GM23338 (cell line): Measurements from ENCODE around the gene ZNF282. TPM values are rescaled to one million over a fixed set of nuclear protein-coding genes. Genes with fewer than 3 reads are reported as not detected.

Experiments used
- ATAC-seq: fragments of 200-7000 bp; cut with Tn5 transposase; 3 replicates; pipeline ENCODE4 v1.9.1; 2020
- DNase-seq: peaks from one replicate; pipeline ENCODE4 v3.0.0-alpha.2; 2015; ENCODE audit warnings: low spot score
- H2AFZ ChIP-seq: fragments of 200-600 bp; sonication (generic); 2 replicates; pipeline ENCODE4 v1.8.0; 2016; ENCODE audit warnings: antibody characterized with exemption, mild to moderate bottlenecking, moderate library complexity
- H3F3A ChIP-seq: fragments of 200-600 bp; sonication (generic); replicated peaks from 2 replicates; pipeline ENCODE4 v1.8.0; 2017; ENCODE audit warnings: antibody characterized with exemption, mixed run types, low read depth
- H3K27ac ChIP-seq: fragments of 200-600 bp; sonication (generic); 2 replicates; pipeline ENCODE4 v1.6.1; 2016; ENCODE audit warnings: low read depth
- H3K27me3 ChIP-seq: fragments of 200-600 bp; sonication (generic); 2 replicates; pipeline ENCODE4 v1.8.0; 2016; ENCODE audit warnings: mild to moderate bottlenecking, mixed run types, moderate library complexity; ENCODE audit not compliant: insufficient read depth
- H3K36me3 ChIP-seq: fragments of 200-600 bp; sonication (generic); 2 replicates; pipeline ENCODE4 v1.8.0; 2016; ENCODE audit warnings: mild to moderate bottlenecking; ENCODE audit not compliant: insufficient read depth
- H3K4me1 ChIP-seq: fragments of 200-600 bp; sonication (generic); 2 replicates; pipeline ENCODE4 v1.8.0; 2016; ENCODE audit warnings: mild to moderate bottlenecking, moderate library complexity; ENCODE audit not compliant: insufficient read depth
- H3K4me2 ChIP-seq: fragments of 200-600 bp; sonication (generic); 2 replicates; pipeline ENCODE4 v1.7.1; 2017; ENCODE audit warnings: mixed run types
- H3K4me3 ChIP-seq: fragments of 200-600 bp; sonication (generic); 2 replicates; pipeline ENCODE4 v1.6.1; 2016; ENCODE audit warnings: mixed run types
- H3K79me2 ChIP-seq: fragments of 200-600 bp; sonication (generic); replicated peaks from 2 replicates; pipeline ENCODE4 v1.8.0; 2017; ENCODE audit warnings: mild to moderate bottlenecking; ENCODE audit not compliant: insufficient read depth
- H3K9me2 ChIP-seq: fragments of 200-600 bp; sonication (generic); 2 replicates; pipeline ENCODE4 v1.8.0; 2017; ENCODE audit not compliant: insufficient read depth
- H4K20me1 ChIP-seq: fragments of 200-600 bp; sonication (generic); replicated peaks from 2 replicates; pipeline ENCODE4 v1.8.0; 2017; ENCODE audit warnings: mild to moderate bottlenecking; ENCODE audit not compliant: insufficient read depth
- H3K27ac Mint-ChIP-seq: 2 replicates; pipeline ENCODE4 v1.8.0; 2020; ENCODE audit warnings: inconsistent platforms, mild to moderate bottlenecking, moderate library complexity, mixed read lengths
- H3K27me3 Mint-ChIP-seq: 3 replicates; pipeline ENCODE4 v1.8.0; 2022; ENCODE audit warnings: low read depth, mild to moderate bottlenecking, moderate library complexity, mixed read lengths, inconsistent platforms; ENCODE audit not compliant: insufficient read depth, poor library complexity
- H3K36me3 Mint-ChIP-seq: 3 replicates; pipeline ENCODE4 v1.8.0; 2021; ENCODE audit warnings: low read depth, mild to moderate bottlenecking, inconsistent platforms, moderate library complexity, mixed read lengths
- H3K4me1 Mint-ChIP-seq: 3 replicates; pipeline ENCODE4 v1.8.0; 2020; ENCODE audit warnings: mild to moderate bottlenecking, inconsistent platforms, mixed read lengths
- H3K4me3 Mint-ChIP-seq: 3 replicates; pipeline ENCODE4 v1.8.0; 2021; ENCODE audit warnings: moderate library complexity, mild to moderate bottlenecking, inconsistent platforms, mixed read lengths
- H3K9me3 Mint-ChIP-seq: 3 replicates; pipeline ENCODE4 v1.8.0; 2020; ENCODE audit warnings: moderate library complexity, mild to moderate bottlenecking, inconsistent platforms, mixed read lengths
- CREB1 ChIP-seq: fragments of 250-450 bp; sonication (Bioruptor Pico); IDR thresholded peaks from 2 replicates; pipeline ENCODE4 v1.5.0; 2020; ENCODE audit warnings: low read depth, mild to moderate bottlenecking, moderate library complexity
- EZH2 ChIP-seq: fragments of 200-600 bp; sonication (generic); IDR thresholded peaks from one replicate; pipeline ENCODE4 v1.8.0; 2017; ENCODE audit warnings: antibody characterized with exemption, mild to moderate bottlenecking, low read depth; ENCODE audit not compliant: unreplicated experiment
- EZH2phosphoT487 ChIP-seq: fragments of 200-600 bp; sonication (generic); IDR thresholded peaks from one replicate; pipeline ENCODE4 v1.8.1; 2018; ENCODE audit warnings: antibody characterized with exemption; ENCODE audit not compliant: unreplicated experiment
- JUNB ChIP-seq: IDR thresholded peaks from one replicate; pipeline ENCODE4 v1.6.1; 2016; ENCODE audit warnings: antibody characterized with exemption; ENCODE audit not compliant: unreplicated experiment
- NANOG ChIP-seq: IDR thresholded peaks from 2 replicates; pipeline ENCODE4 v1.6.1; 2016; ENCODE audit warnings: antibody characterized with exemption, borderline replicate concordance
- POLR2AphosphoS5 ChIP-seq: IDR thresholded peaks from 2 replicates; pipeline ENCODE4 v1.6.1; 2016; ENCODE audit warnings: antibody characterized with exemption, low read depth
- STAT1 ChIP-seq: IDR thresholded peaks from one replicate; pipeline ENCODE4 v1.6.1; 2016; ENCODE audit warnings: antibody characterized with exemption; ENCODE audit not compliant: unreplicated experiment
- ZNF114 ChIP-seq: fragments of 250-450 bp; sonication (Bioruptor Pico); IDR thresholded peaks from 2 replicates; pipeline ENCODE4 v1.5.0; 2020; ENCODE audit warnings: mild to moderate bottlenecking, moderate library complexity
- ZNF331 ChIP-seq: fragments of 250-450 bp; sonication (Bioruptor Pico); IDR thresholded peaks from 2 replicates; pipeline ENCODE4 v1.5.0; 2020; ENCODE audit warnings: low read depth, mild to moderate bottlenecking, moderate library complexity
- polyA plus RNA-seq: library from polyadenylated mRNA; unstranded; fragments of >200 nt; fragmentation: Nextera tagmentation; extraction: Ambion mirVana; gene quantifications from 2 replicates; pipeline ENCODE4 v1.2.1, GENCODE V29; 2016
- total RNA-seq: library from RNA; depleted of rRNA; stranded (reverse); fragments of >200 nt; shearing (Covaris generic); gene quantifications from 2 replicates; pipeline ENCODE4 v1.2.3, GENCODE V29; 2014
- TF ChIP-seq, protein P1 (sequence below): IDR thresholded peaks from 2 replicates; pipeline ENCODE4 v1.6.1; 2016; ENCODE audit warnings: antibody characterized with exemption
- TF ChIP-seq, protein P2 (sequence below), 2 experiments: fragments of 200-600 bp in 1 of 2; sonication (generic) in 1 of 2; conservative IDR thresholded peaks; 2 replicates each; pipeline versions ENCODE4 v1.5.1 to v1.6.1; 2016 to 2017; ENCODE audit warnings: antibody characterized with exemption in 2 of 2, low read depth in 2 of 2, mild to moderate bottlenecking in 2 of 2, moderate library complexity in 1 of 2
- TF ChIP-seq, protein P3 (sequence below): IDR thresholded peaks from one replicate; pipeline ENCODE4 v1.6.1; 2018; ENCODE audit warnings: antibody characterized with exemption; ENCODE audit not compliant: unreplicated experiment
- TF ChIP-seq, protein P4 (sequence below): fragments of 250-450 bp; sonication (Bioruptor Pico); IDR thresholded peaks from 2 replicates; pipeline ENCODE4 v1.5.0; 2020; ENCODE audit warnings: mild to moderate bottlenecking, moderate library complexity

The ZNF282 gene
- total and polyA plus RNA-seq, 2 experiments from 2014 or later: 7.2 to 36.3 TPM

DNA sequence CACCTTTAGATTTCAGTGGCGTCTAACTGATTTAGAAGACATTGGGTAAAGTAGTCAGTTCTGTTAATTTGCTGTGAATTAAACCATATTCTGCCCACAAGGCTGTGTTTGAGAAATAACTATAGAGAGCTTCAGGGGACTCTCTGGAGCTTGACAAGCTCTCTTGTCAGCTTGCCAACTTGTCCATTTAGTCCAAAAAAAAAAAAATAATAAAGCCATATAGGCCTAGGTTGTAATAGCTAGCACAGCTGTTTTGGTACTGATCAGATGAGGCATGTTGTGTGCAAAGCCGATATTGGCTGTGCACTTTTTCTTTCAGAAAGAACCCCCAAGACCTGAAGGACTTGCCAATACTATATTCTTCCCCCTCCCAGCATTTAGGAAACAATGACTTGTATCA is 20.2 kb upstream of the ZNF282 start:
- Histone ChIP-seq H3K36me3 (peaks cover 86% of the 10 kb centered on the region), H3K79me2 (peaks cover 48% of the 10 kb centered on the region), H3K4me2 (no peak overlapping the region), H3K9me2 (no peaks in the 10 kb centered on the region), H2AFZ (no peak overlapping the region), H4K20me1 (peaks cover 55% of the 10 kb centered on the region), H3K4me1 (no peaks in the 10 kb centered on the region), H3F3A (peaks cover 51% of the 10 kb centered on the region), H3K27ac (peak overlapping the region; percentile 59; the same call in 1 of the 2 replicates), H3K27me3 (no peaks in the 10 kb centered on the region), H3K4me3 (no peak overlapping the region)
- Mint-ChIP-seq H3K4me3 (no peak overlapping the region), H3K27ac (no peak overlapping the region), H3K9me3 (no peaks in the 10 kb centered on the region), H3K36me3 (peaks cover 94% of the 10 kb centered on the region), H3K4me1 (no peaks in the 10 kb centered on the region), H3K27me3 (peaks cover 4% of the 10 kb centered on the region)
- DNase-seq (no peak), ATAC-seq (no peak)
- TF ChIP-seq, protein P1, sequence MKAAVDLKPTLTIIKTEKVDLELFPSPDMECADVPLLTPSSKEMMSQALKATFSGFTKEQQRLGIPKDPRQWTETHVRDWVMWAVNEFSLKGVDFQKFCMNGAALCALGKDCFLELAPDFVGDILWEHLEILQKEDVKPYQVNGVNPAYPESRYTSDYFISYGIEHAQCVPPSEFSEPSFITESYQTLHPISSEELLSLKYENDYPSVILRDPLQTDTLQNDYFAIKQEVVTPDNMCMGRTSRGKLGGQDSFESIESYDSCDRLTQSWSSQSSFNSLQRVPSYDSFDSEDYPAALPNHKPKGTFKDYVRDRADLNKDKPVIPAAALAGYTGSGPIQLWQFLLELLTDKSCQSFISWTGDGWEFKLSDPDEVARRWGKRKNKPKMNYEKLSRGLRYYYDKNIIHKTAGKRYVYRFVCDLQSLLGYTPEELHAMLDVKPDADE: no peak
- TF ChIP-seq NANOG (no peak), STAT1 (no peak), ZNF114 (CRISPR knock-in tag) (no peak), EZH2phosphoT487 (no peak), CREB1 (no peak), ZNF331 (no peak), EZH2 (no peak), JUNB (no peak), POLR2AphosphoS5 (no peak)
- TF ChIP-seq, protein P2, sequence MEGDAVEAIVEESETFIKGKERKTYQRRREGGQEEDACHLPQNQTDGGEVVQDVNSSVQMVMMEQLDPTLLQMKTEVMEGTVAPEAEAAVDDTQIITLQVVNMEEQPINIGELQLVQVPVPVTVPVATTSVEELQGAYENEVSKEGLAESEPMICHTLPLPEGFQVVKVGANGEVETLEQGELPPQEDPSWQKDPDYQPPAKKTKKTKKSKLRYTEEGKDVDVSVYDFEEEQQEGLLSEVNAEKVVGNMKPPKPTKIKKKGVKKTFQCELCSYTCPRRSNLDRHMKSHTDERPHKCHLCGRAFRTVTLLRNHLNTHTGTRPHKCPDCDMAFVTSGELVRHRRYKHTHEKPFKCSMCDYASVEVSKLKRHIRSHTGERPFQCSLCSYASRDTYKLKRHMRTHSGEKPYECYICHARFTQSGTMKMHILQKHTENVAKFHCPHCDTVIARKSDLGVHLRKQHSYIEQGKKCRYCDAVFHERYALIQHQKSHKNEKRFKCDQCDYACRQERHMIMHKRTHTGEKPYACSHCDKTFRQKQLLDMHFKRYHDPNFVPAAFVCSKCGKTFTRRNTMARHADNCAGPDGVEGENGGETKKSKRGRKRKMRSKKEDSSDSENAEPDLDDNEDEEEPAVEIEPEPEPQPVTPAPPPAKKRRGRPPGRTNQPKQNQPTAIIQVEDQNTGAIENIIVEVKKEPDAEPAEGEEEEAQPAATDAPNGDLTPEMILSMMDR (conservative IDR thresholded peaks at IDR 0.05; ENCODE audit: low read depth in 2 of 2): no peak
- TF ChIP-seq, protein P3, sequence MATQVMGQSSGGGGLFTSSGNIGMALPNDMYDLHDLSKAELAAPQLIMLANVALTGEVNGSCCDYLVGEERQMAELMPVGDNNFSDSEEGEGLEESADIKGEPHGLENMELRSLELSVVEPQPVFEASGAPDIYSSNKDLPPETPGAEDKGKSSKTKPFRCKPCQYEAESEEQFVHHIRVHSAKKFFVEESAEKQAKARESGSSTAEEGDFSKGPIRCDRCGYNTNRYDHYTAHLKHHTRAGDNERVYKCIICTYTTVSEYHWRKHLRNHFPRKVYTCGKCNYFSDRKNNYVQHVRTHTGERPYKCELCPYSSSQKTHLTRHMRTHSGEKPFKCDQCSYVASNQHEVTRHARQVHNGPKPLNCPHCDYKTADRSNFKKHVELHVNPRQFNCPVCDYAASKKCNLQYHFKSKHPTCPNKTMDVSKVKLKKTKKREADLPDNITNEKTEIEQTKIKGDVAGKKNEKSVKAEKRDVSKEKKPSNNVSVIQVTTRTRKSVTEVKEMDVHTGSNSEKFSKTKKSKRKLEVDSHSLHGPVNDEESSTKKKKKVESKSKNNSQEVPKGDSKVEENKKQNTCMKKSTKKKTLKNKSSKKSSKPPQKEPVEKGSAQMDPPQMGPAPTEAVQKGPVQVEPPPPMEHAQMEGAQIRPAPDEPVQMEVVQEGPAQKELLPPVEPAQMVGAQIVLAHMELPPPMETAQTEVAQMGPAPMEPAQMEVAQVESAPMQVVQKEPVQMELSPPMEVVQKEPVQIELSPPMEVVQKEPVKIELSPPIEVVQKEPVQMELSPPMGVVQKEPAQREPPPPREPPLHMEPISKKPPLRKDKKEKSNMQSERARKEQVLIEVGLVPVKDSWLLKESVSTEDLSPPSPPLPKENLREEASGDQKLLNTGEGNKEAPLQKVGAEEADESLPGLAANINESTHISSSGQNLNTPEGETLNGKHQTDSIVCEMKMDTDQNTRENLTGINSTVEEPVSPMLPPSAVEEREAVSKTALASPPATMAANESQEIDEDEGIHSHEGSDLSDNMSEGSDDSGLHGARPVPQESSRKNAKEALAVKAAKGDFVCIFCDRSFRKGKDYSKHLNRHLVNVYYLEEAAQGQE: no peak
- TF ChIP-seq, protein P4, sequence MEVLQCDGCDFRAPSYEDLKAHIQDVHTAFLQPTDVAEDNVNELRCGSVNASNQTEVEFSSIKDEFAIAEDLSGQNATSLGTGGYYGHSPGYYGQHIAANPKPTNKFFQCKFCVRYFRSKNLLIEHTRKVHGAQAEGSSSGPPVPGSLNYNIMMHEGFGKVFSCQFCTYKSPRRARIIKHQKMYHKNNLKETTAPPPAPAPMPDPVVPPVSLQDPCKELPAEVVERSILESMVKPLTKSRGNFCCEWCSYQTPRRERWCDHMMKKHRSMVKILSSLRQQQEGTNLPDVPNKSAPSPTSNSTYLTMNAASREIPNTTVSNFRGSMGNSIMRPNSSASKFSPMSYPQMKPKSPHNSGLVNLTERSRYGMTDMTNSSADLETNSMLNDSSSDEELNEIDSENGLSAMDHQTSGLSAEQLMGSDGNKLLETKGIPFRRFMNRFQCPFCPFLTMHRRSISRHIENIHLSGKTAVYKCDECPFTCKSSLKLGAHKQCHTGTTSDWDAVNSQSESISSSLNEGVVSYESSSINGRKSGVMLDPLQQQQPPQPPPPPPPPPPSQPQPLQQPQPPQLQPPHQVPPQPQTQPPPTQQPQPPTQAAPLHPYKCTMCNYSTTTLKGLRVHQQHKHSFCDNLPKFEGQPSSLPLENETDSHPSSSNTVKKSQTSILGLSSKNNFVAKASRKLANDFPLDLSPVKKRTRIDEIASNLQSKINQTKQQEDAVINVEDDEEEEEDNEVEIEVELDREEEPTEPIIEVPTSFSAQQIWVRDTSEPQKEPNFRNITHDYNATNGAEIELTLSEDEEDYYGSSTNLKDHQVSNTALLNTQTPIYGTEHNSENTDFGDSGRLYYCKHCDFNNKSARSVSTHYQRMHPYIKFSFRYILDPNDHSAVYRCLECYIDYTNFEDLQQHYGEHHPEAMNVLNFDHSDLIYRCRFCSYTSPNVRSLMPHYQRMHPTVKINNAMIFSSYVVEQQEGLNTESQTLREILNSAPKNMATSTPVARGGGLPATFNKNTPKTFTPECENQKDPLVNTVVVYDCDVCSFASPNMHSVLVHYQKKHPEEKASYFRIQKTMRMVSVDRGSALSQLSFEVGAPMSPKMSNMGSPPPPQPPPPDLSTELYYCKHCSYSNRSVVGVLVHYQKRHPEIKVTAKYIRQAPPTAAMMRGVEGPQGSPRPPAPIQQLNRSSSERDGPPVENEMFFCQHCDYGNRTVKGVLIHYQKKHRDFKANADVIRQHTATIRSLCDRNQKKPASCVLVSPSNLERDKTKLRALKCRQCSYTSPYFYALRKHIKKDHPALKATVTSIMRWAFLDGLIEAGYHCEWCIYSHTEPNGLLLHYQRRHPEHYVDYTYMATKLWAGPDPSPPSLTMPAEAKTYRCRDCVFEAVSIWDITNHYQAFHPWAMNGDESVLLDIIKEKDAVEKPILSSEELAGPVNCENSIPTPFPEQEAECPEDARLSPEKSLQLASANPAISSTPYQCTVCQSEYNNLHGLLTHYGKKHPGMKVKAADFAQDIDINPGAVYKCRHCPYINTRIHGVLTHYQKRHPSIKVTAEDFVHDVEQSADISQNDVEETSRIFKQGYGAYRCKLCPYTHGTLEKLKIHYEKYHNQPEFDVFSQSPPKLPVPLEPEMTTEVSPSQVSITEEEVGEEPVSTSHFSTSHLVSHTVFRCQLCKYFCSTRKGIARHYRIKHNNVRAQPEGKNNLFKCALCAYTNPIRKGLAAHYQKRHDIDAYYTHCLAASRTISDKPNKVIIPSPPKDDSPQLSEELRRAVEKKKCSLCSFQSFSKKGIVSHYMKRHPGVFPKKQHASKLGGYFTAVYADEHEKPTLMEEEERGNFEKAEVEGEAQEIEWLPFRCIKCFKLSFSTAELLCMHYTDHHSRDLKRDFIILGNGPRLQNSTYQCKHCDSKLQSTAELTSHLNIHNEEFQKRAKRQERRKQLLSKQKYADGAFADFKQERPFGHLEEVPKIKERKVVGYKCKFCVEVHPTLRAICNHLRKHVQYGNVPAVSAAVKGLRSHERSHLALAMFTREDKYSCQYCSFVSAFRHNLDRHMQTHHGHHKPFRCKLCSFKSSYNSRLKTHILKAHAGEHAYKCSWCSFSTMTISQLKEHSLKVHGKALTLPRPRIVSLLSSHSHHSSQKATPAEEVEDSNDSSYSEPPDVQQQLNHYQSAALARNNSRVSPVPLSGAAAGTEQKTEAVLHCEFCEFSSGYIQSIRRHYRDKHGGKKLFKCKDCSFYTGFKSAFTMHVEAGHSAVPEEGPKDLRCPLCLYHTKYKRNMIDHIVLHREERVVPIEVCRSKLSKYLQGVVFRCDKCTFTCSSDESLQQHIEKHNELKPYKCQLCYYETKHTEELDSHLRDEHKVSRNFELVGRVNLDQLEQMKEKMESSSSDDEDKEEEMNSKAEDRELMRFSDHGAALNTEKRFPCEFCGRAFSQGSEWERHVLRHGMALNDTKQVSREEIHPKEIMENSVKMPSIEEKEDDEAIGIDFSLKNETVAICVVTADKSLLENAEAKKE (CRISPR knock-in tag): no peak
